HepG2 (cell line): ENCODE measurements around the gene SRXN1. TPM values are rescaled to one million over a fixed set of nuclear protein-coding genes. Genes with fewer than 3 reads are reported as not detected.

Experiments
- AHR ChIP-seq: IDR thresholded peaks from 2 replicates; pipeline ENCODE4 v1.6.1; 2018; ENCODE audit warnings: missing genetic modification reagents, missing compliant biosample characterization
- ATAD3A ChIP-seq: sonication (generic); formaldehyde crosslinking; IDR thresholded peaks from 2 replicates; pipeline ENCODE4 v1.4.0; 2020; ENCODE audit warnings: missing genetic modification reagents
- DZIP1 ChIP-seq: sonication (generic); formaldehyde crosslinking; IDR thresholded peaks from 2 replicates; pipeline ENCODE4 v1.5.0; 2020; ENCODE audit warnings: mild to moderate bottlenecking, missing genetic modification reagents
- E2F1 ChIP-seq: sonication (generic); formaldehyde crosslinking; IDR thresholded peaks from 2 replicates; pipeline ENCODE4 v1.5.0; 2020; ENCODE audit warnings: missing genetic modification reagents
- HIVEP1 ChIP-seq: sonication (generic); formaldehyde crosslinking; IDR thresholded peaks from 2 replicates; pipeline ENCODE4 v1.4.0; 2020; ENCODE audit warnings: mild to moderate bottlenecking, missing genetic modification reagents
- IKZF1 ChIP-seq: fragments of 450-650 bp; IDR thresholded peaks from 2 replicates; pipeline ENCODE4 v1.7.1; 2016
- MIER2 ChIP-seq: IDR thresholded peaks from 2 replicates; pipeline ENCODE4 v1.6.1; 2016; ENCODE audit warnings: missing biosample characterization, missing genetic modification reagents
- PREB ChIP-seq: sonication (generic); formaldehyde crosslinking; IDR thresholded peaks from 2 replicates; pipeline ENCODE4 v1.4.0; 2020; ENCODE audit warnings: missing genetic modification reagents
- RBAK ChIP-seq: sonication (generic); formaldehyde crosslinking; IDR thresholded peaks from 2 replicates; pipeline ENCODE4 v1.5.1; 2020; ENCODE audit warnings: mild to moderate bottlenecking, missing genetic modification reagents
- ZBTB39 ChIP-seq: sonication (generic); formaldehyde crosslinking; IDR thresholded peaks from 2 replicates; pipeline ENCODE4 v1.5.0; 2020; ENCODE audit warnings: missing genetic modification reagents
- ZBTB49 ChIP-seq: sonication (generic); formaldehyde crosslinking; IDR thresholded peaks from 2 replicates; pipeline ENCODE4 v1.4.0; 2020; ENCODE audit warnings: missing genetic modification reagents, borderline replicate concordance
- ZFP36L2 ChIP-seq: sonication (generic); formaldehyde crosslinking; IDR thresholded peaks from 2 replicates; pipeline ENCODE4 v1.4.0; 2020; ENCODE audit warnings: missing genetic modification reagents
- ZNF142 ChIP-seq: sonication (generic); formaldehyde crosslinking; IDR thresholded peaks from 2 replicates; pipeline ENCODE4 v1.4.0; 2020; ENCODE audit warnings: missing genetic modification reagents
- polyA plus RNA-seq, 8 experiments: library from polyadenylated mRNA; depleted of rRNA in 3 of 8; stranded (reverse) in 7 of 8; unstranded in 1 of 8; fragments of >200 nt; fragmentation: Illumina TruSeq in 4 of 8; extraction: Trizol in 4 of 8; gene quantifications; 2 replicates each; pipeline versions ENCODE4 v1.2.1 to v1.2.3, GENCODE V29; 2011 to 2016; ENCODE audit warnings: low read depth in 4 of 8, missing spikeins in 1 of 8, mixed read lengths in 1 of 8; ENCODE audit not compliant: insufficient read depth in 1 of 8
- total RNA-seq, 5 experiments: library from RNA; depleted of rRNA; stranded (reverse); fragments of >200 nt; fragmentation: Illumina TruSeq; extraction: Trizol; gene quantifications; 2 replicates each; pipeline ENCODE4 v1.2.3, GENCODE V29; 2016; ENCODE audit warnings: low read depth in 1 of 5

SRXN1 gene
- total and polyA plus RNA-seq, 2 of the 13 experiments (the other 11 are each of a cell fraction or from before 2014, with no cell fraction given): 29.9 to 87.7 TPM

GRCh38 chr20:667351-668034, 14.5 kb upstream of the SRXN1 start (continued):
- TF ChIP-seq E2F1 (CRISPR knock-in tag) (no peak), ZBTB39 (CRISPR knock-in tag) (no peak), PREB (no peak), RBAK (CRISPR knock-in tag) (no peak), ZBTB49 (CRISPR knock-in tag) (0 out of 2 replicates have a peak, but pooled peaks have one; percentile 58), AHR (CRISPR knock-in tag) (no peak), ZNF142 (CRISPR knock-in tag) (no peak), ATAD3A (CRISPR knock-in tag) (no peak), HIVEP1 (CRISPR knock-in tag) (0 out of 2 replicates have a peak, but pooled peaks have one; percentile 20), IKZF1 (no peak), ZFP36L2 (CRISPR knock-in tag) (no peak), MIER2 (CRISPR knock-in tag) (peak; percentile 83), DZIP1 (CRISPR knock-in tag) (no peak)
